ENCODE results near the gene PRKAR1B. TPM values are rescaled to one million over a fixed set of nuclear protein-coding genes. Genes with fewer than 3 reads are reported as not detected.
A peak's percentile ranks its signal among the peaks of the same experiment; 100 is the strongest.

Gene PRKAR1B
- total RNA-seq, 1 experiment from 2014 or later, result 43.3 TPM

DNA sequence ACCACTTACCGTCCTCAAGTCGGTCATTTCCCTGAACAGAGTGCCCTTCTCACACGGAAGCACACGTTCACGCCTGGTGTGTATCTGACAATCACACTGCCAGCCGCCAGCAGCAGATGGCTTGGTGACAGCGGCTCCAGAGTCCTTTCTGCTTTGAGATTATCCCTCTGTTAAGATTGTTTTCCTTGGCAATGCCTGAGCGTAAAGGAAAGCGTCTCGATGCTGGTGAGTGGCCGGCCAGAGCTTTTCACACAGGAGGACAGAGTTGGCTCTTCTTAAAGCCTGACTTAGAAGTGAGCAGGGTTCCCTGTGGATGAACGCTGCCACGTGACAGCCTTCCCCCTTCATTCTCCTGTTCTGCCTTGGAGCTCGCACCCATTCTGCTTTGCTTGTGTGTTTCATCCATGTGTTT lies 22.1 kb upstream of the PRKAR1B start:
- H3K9me3 ChIP-seq (ENCODE audit: control insufficient read depth, low read depth, low read length), result no peaks in the 10 kb centered on the region
- no peaks in the 10 kb centered on the region for H3K4me1 ChIP-seq (ENCODE audit: insufficient read depth, low read length)
- no peak overlapping the region for H3K14ac ChIP-seq (ENCODE audit: insufficient read depth, low read length)
- no peak overlapping the region for H2AK5ac ChIP-seq (ENCODE audit: insufficient read length, low read length)
- H3K23ac ChIP-seq (ENCODE audit: insufficient read length, low read depth, low read length), result no peak overlapping the region
- H4K8ac ChIP-seq (replicated peaks; ENCODE audit: insufficient read length, low read depth, low read length), result no peak overlapping the region
- no peak overlapping the region for H4K5ac ChIP-seq (ENCODE audit: insufficient read length, low read depth, low read length)
- H3K27me3 ChIP-seq (ENCODE audit: insufficient read depth, low read length), result no peaks in the 10 kb centered on the region
- Mint-ChIP-seq H3K36me3 (ENCODE audit: insufficient read depth in 1 of 3, low read depth in 3 of 3) (peaks cover 12 to 49% (median 43%) of the 10 kb centered on the region in 3 experiments), H3K4me1 (no peaks in the 10 kb centered on the region), H3K9me3 (no peaks in the 10 kb centered on the region), H3K27me3 (ENCODE audit: low read depth) (no peaks in the 10 kb centered on the region), H3K27ac (peak overlapping the region in 1 of 3 experiments; percentile 23; a peak in 1 of 7 replicates), H3K4me3 (no peak overlapping the region)
- no peak overlapping the region for H2AFZ ChIP-seq (ENCODE audit: low read length)
- no CpG with 5 or more reads among the region's 14 CpGs for WGBS (ENCODE audit: extremely low coverage, insufficient read length, low lambda C conversion rate)
- H3K56ac ChIP-seq (ENCODE audit: insufficient read length, low read depth, low read length), result no peak overlapping the region
- no peak overlapping the region for H3K9ac ChIP-seq (ENCODE audit: extremely low read depth, insufficient read length, low read length)
- no peak overlapping the region for H3K4me2 ChIP-seq (ENCODE audit: insufficient read depth, insufficient read length, low read length)
- H4K91ac ChIP-seq (ENCODE audit: insufficient read length, low read depth, low read length), result no peak overlapping the region
- no peaks in the 10 kb centered on the region for H3K23me2 ChIP-seq (ENCODE audit: insufficient read length, low read depth, low read length, poor library complexity, severe bottlenecking)
- H3K27ac ChIP-seq (ENCODE audit: insufficient read length, low read depth, low read length), result no peak overlapping the region
- no peaks in the 10 kb centered on the region for H3K79me1 ChIP-seq (ENCODE audit: insufficient read depth, low read depth, low read length, poor library complexity, severe bottlenecking)
- no peak overlapping the region for H3K18ac ChIP-seq (ENCODE audit: insufficient read length, low read depth, low read length)
- H2BK120ac ChIP-seq (ENCODE audit: low read depth, low read length, poor library complexity, severe bottlenecking), result no peak overlapping the region
- no peak overlapping the region for H2BK12ac ChIP-seq (ENCODE audit: insufficient read length, low read depth, low read length)
- TF ChIP-seq, protein P1, sequence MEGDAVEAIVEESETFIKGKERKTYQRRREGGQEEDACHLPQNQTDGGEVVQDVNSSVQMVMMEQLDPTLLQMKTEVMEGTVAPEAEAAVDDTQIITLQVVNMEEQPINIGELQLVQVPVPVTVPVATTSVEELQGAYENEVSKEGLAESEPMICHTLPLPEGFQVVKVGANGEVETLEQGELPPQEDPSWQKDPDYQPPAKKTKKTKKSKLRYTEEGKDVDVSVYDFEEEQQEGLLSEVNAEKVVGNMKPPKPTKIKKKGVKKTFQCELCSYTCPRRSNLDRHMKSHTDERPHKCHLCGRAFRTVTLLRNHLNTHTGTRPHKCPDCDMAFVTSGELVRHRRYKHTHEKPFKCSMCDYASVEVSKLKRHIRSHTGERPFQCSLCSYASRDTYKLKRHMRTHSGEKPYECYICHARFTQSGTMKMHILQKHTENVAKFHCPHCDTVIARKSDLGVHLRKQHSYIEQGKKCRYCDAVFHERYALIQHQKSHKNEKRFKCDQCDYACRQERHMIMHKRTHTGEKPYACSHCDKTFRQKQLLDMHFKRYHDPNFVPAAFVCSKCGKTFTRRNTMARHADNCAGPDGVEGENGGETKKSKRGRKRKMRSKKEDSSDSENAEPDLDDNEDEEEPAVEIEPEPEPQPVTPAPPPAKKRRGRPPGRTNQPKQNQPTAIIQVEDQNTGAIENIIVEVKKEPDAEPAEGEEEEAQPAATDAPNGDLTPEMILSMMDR (conservative IDR thresholded peaks at IDR 0.05), result no peak
- no peak for DNase-seq
- no peak overlapping the region for H2BK20ac ChIP-seq (ENCODE audit: low read depth, low read length, poor library complexity, severe bottlenecking)
- H2BK5ac ChIP-seq (ENCODE audit: insufficient read length, low read length), result no peak overlapping the region
- 0 out of 2 replicates have a peak, but pooled peaks cover 3% of the 10 kb centered on the region for H3K79me2 ChIP-seq (ENCODE audit: insufficient read depth, low read length)
- no peak overlapping the region for H3K4ac ChIP-seq (ENCODE audit: low read depth, low read length)
- H3T11ph ChIP-seq (ENCODE audit: low read length), result no peak overlapping the region
- H2BK15ac ChIP-seq (ENCODE audit: low read depth, low read length), result no peak overlapping the region
- H4K20me1 ChIP-seq (ENCODE audit: control insufficient read depth, insufficient read depth, insufficient read length), result peaks cover 2% of the 10 kb centered on the region
